WERI-Rb-1 (cell line): ENCODE results near the gene RNF215.

ENCODE experiments used
- DNase-seq: peaks from one replicate; pipeline ENCODE4 v3.0.0-alpha.2; 2020
- H3K27ac ChIP-seq: fragments of 250-450 bp; sonication (Bioruptor Pico); 2 replicates; pipeline ENCODE4 v1.5.1; 2020; ENCODE audit warnings: mild to moderate bottlenecking, moderate library complexity
- H3K27me3 ChIP-seq: fragments of 250-450 bp; sonication (Bioruptor Pico); 2 replicates; pipeline ENCODE4 v1.5.1; 2021; ENCODE audit warnings: mild to moderate bottlenecking, low read depth, moderate library complexity; ENCODE audit not compliant: insufficient read depth, severe bottlenecking
- H3K36me3 ChIP-seq: fragments of 250-450 bp; sonication (Bioruptor Pico); 2 replicates; pipeline ENCODE4 v1.5.1; 2020; ENCODE audit warnings: mild to moderate bottlenecking, moderate library complexity
- H3K4me3 ChIP-seq: 2 replicates; pipeline ENCODE4 v1.5.1; 2011; ENCODE audit warnings: low read depth, mild to moderate bottlenecking, control low read depth, low read length
- H3K9me3 ChIP-seq: fragments of 250-450 bp; sonication (Bioruptor Pico); 2 replicates; pipeline ENCODE4 v1.5.1; 2021; ENCODE audit warnings: mild to moderate bottlenecking, moderate library complexity; ENCODE audit not compliant: severe bottlenecking
- TF ChIP-seq, protein P1 (sequence below): IDR thresholded peaks from 2 replicates; pipeline ENCODE4 v1.5.1; 2011; ENCODE audit warnings: low read depth, mild to moderate bottlenecking, control low read depth, inconsistent platforms, low read length

RNF215 gene

GRCh38 chr22:30335236-30335635 is 52.0 kb downstream of the RNF215 start:
- Histone ChIP-seq H3K27ac (no peak overlapping the region), H3K36me3 (peaks cover 83% of the 10 kb centered on the region), H3K4me3 (no peak overlapping the region), H3K9me3 (no peaks in the 10 kb centered on the region), H3K27me3 (no peaks in the 10 kb centered on the region)
- TF ChIP-seq, protein P1, sequence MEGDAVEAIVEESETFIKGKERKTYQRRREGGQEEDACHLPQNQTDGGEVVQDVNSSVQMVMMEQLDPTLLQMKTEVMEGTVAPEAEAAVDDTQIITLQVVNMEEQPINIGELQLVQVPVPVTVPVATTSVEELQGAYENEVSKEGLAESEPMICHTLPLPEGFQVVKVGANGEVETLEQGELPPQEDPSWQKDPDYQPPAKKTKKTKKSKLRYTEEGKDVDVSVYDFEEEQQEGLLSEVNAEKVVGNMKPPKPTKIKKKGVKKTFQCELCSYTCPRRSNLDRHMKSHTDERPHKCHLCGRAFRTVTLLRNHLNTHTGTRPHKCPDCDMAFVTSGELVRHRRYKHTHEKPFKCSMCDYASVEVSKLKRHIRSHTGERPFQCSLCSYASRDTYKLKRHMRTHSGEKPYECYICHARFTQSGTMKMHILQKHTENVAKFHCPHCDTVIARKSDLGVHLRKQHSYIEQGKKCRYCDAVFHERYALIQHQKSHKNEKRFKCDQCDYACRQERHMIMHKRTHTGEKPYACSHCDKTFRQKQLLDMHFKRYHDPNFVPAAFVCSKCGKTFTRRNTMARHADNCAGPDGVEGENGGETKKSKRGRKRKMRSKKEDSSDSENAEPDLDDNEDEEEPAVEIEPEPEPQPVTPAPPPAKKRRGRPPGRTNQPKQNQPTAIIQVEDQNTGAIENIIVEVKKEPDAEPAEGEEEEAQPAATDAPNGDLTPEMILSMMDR, result no peak
- DNase-seq, result no peak

GRCh38 chr22:30334646-30335045 is 52.6 kb downstream of the RNF215 start:
- Histone ChIP-seq H3K36me3 (peaks cover 77% of the 10 kb centered on the region), H3K9me3 (no peaks in the 10 kb centered on the region), H3K27me3 (no peaks in the 10 kb centered on the region), H3K4me3 (no peak overlapping the region), H3K27ac (no peak overlapping the region)
- TF ChIP-seq, protein P1, result no peak
- no peak for DNase-seq

DNA sequence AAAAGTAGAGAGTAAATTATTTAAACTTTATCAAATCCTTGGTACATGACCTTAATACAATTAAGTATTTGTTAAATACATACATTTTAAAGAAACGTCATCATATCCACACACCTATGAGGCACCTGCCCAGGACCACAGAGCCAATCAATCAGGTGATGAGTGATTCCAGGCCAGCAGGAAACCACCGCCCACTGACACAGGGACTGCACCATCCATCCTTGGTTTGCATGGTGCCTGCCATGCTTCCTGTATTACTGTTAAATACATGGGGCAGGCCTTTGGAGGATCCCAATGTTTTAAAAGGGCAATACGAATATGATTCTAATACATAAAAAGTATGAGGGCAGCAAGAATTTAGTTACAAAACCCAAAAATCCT is 53.5 kb downstream of the RNF215 start:
- H3K27ac ChIP-seq, result no peak overlapping the region
- H3K4me3 ChIP-seq, result no peak overlapping the region
- no peaks in the 10 kb centered on the region for H3K27me3 ChIP-seq
- no peaks in the 10 kb centered on the region for H3K9me3 ChIP-seq
- TF ChIP-seq, protein P1, result no peak
- DNase-seq, result no peak
- peaks cover 68% of the 10 kb centered on the region for H3K36me3 ChIP-seq

DNA sequence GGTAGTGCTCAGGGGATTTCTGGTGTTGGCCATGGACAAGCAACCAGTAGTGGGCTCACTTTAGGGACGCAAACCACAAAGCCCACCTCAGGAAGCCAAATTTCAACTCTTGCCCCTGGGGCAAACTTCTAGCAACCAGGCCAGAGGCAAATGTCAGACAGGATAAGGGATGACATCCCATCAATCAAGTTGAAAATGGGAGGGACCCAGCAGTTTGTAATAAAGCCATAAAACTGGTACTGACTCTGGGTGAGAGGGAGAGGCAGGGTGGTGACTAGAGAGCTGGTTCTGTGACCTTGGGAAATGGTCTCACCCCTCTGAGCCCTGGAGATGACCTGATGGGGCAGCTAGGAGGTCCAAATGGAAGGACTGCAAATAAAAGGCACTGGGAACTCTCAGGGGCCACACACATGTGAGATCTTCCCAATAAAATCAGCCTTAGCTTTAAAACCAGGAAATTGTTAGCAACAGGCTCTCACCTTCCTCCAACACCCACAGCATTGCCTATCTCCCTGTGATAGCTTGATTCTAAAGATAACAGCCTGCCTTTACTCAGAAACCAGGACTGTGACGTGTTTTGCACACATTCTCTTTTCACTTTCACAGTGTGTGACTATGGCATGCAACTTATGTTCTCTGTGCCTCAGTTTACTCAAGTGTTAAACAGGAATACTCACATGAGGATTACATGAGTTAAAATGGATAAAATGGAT is 54.1 kb downstream of the RNF215 start:
- Histone ChIP-seq H3K9me3 (no peaks in the 10 kb centered on the region), H3K27me3 (no peaks in the 10 kb centered on the region), H3K4me3 (no peak overlapping the region), H3K36me3 (peaks cover 64% of the 10 kb centered on the region), H3K27ac (no peak overlapping the region)
- no peak for DNase-seq
- TF ChIP-seq, protein P1, result no peak

GRCh38 chr22:30332551-30332950 is 54.7 kb downstream of the RNF215 start:
- Histone ChIP-seq H3K36me3 (peaks cover 58% of the 10 kb centered on the region), H3K27ac (no peak overlapping the region)
- TF ChIP-seq, protein P1, result no peak

More at GRCh38 chr22:30332551-30332950, 54.7 kb downstream of the RNF215 start:
- no peaks in the 10 kb centered on the region for H3K9me3 ChIP-seq
- H3K27me3 ChIP-seq, result no peaks in the 10 kb centered on the region
- no peak overlapping the region for H3K4me3 ChIP-seq
- no peak for DNase-seq
